HG03571 (cell line): Measurements from ENCODE around the gene MRTFB.

Experiments
- ATAC-seq: cut with Tn5 transposase; IDR thresholded peaks from one replicate; pipeline ENCODE4 v1.9.1; 2021; ENCODE audit not compliant: unreplicated experiment

Gene MRTFB

GRCh38 chr16:14232106-14232864, 161.2 kb downstream of the MRTFB start:
- no peak for ATAC-seq

- ATAC-seq: no peak
Measured at GRCh38 chr16:14236401-14236800, 165.3 kb downstream of the MRTFB start.

GRCh38 chr16:14238756-14239155, 167.6 kb downstream of the MRTFB start:
- no peak for ATAC-seq

GRCh38 chr16:14239791-14240190, 168.7 kb downstream of the MRTFB start:
- ATAC-seq: no peak

DNA sequence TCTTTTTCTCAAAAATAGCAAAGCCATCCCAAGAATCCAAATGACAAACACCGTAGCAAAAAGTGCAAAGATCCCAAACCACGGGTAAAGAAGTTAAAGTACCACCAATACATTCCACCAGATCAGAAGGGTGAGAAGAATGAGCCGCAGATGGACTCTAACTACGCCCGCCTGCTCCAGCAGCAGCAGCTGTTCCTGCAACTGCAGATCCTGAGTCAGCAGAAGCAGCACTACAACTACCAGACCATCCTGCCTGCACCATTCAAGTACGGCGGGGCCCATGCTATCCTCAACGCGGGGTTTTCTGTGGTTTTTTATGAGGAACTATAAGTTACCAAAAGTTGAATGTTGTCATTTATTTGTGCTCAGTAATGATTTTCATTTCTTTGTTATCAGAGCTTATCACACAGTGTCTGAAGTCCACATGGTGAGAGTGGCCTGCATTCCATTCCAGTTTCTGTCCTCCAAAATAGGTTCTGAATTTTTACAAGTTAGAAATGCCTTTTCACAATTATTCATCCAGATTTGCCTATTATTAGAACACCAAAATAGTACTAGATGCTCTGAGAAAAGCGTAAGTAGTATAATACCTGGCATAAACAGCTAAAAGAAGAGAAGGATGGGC, 169.2 kb downstream of the MRTFB start:
- no peak for ATAC-seq

GRCh38 chr16:14240964-14241363, 169.8 kb downstream of the MRTFB start:
- no peak for ATAC-seq

- no peak for ATAC-seq
Measured at GRCh38 chr16:14241631-14242030, 170.5 kb downstream of the MRTFB start.

DNA sequence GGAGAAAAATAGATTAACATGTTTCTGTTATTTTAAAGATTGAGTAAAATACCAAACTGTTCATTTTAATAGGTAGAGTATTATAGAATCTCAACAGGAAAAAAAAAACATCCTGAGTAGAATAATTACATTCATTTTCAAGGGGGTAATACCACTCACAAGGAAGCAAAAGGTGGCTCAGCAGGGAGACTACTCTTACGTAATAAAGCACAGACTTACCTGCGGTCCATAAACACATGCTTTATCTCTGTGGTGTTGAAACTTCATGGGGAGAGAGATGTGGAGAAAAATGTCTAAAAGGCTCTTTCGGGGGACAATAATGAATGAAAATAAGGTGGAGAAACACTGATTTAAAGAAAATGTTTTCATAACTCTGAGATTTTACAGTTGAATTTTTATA, 171.7 kb downstream of the MRTFB start:
- ATAC-seq: no peak

DNA sequence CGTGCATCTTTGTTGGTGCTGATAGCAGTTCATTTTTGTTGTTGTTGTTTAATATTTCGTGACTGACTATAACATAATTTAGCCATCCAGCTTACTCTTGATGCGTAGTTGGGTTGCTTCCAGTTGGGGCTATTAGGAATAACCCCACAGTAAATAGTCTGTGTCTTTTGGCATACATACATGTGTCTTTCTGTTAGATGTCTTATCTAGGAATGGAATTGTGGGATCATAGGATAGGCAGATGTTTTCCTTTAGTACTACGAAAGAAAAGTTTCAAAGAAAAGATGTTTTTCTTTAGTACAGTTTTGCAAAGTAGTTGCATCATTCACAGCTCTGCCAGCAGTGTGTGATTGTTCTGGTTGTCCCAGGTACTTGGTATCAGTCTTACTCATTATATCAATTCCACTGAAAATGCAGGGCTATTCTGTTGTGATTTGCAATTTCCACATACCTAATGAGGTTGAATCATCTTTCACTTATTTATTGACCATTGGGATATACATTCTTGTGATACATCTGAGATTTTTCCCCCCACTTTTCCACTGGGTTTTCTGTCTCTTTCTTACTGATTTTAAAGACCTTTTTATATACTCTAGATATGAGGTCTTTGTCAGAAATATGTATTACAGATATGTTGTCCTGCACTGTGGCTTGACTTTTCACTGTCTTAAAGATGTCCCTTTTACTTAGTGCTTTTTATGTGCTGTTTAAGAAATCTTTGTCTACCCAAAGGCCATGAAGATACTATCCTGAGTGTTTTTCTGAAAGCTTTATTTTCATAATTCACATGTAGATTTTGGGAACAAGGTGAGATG, 173.3 kb downstream of the MRTFB start:
- no peak for ATAC-seq

- no peak for ATAC-seq
Measured at GRCh38 chr16:14248791-14249190, 177.7 kb downstream of the MRTFB start.

DNA sequence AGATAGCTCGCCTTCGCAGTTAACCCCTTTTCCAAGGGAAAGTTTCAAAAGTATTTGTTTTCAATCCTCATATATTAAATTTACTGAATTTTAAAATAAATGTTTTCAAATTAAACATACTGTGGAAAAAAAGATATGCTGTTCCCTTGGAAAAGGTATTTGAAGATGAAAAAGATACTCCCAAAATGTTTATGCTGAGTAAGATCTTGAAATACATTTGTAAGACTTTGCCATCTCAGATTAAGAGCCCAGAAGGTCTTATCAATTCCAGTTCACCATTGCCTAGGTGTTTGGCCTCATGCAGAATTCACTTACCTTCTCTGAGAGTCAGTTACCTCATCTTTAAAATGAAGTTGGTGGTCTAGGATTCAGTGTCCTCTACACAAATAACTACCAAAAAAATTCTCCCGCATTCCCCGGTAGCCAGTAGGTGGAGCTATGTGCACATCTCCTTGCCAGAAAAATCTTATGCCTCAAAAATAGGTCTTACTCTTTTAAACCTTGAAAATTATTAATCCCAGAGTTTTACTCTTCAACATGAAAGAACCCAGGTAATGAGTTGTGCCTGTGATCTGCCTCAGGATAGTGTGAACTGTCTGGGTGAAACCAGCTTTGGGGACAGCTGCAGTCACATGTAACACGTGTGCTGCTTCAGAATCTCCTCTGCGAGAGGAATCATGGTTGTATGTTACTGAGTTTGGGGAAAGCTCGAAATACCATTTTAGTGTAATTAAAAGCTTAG, 178.3 kb downstream of the MRTFB start:
- no peak for ATAC-seq

GRCh38 chr16:14251419-14251818, 180.3 kb downstream of the MRTFB start:
- ATAC-seq: no peak

DNA sequence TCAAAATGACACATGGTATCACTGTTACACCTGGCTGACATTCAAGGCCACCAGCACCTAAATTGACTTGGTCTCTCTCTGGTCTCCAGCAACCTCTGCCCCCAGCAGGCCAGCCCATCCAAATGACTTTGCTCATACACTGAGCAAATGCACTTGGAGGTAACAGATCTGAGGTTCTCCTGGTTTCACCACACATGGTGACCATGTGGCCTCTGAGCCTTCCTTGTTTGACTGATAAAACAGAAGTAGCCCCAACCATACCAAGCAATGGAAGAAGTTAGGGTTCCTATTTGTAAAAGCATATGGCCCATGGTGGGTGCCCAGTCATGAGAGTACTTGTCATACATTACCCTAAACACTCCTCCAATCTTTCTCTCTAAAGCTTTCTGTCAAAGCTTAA, 181.7 kb downstream of the MRTFB start:
- ATAC-seq: no peak

GRCh38 chr16:14263011-14263410, 191.9 kb downstream of the MRTFB start:
- ATAC-seq: no peak

GRCh38 chr16:14263769-14264168, 192.7 kb downstream of the MRTFB start:
- ATAC-seq: no peak

GRCh38 chr16:14264327-14264943, 193.3 kb downstream of the MRTFB start:
- no peak for ATAC-seq

GRCh38 chr16:14268073-14268472, 197.0 kb downstream of the MRTFB start:
- no peak for ATAC-seq

DNA sequence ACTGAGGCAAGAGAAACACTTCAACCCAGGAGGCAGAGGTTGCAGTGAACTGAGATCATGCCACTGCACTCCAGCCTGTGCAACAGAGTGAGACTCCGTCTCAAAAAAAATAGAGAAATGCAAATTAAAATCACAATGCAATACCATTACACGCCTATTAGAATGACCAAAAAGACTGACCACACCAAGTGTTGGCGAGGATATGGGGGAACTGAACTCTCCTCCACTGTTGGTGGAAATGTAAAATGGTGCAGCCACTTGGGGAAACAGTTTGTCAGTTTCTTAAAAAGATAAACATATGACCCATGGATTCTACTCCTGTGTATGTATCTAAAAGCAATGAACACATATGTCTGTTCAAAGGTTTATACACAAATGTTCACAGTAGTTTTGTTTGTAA, 204.8 kb downstream of the MRTFB start:
- no peak for ATAC-seq

GRCh38 chr16:14278749-14279148, 207.6 kb downstream of the MRTFB start:
- ATAC-seq: no peak

DNA sequence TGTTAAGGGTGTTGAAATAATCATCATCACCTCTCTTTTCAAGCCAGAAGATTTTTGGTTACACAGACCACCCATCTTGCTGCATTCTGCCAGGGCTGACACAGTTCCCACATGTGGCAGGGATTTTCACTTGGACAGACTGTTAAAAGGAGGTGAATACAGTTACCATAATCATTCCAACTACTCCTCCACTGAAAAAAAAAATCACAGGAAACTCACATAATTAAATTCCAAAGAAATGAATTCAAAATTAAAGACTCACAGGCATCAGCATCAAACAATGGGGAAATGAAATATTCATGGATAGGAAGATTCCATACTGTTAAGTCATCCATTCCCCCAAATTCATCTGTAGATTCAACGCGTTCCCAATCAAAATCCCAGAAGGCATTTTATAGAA, 209.4 kb downstream of the MRTFB start:
- ATAC-seq: no peak

GRCh38 chr16:14283786-14284185, 212.7 kb downstream of the MRTFB start:
- no peak for ATAC-seq
